AG08395 (cell line): ENCODE measurements around the gene ERMARD.

ENCODE experiments used
- DNase-seq: peaks from one replicate; pipeline ENCODE4 v3.0.0; 2012; ENCODE audit warnings: mixed read lengths, low spot score

Gene ERMARD

GRCh38 chr6:169751242-169752073 lies at the start of gene ERMARD, which contains the start of gene DYNLT2:
ERMARD (plus strand) TSS chr6:169751622; CDS start chr6:169751658, 36 bp downstream.
DYNLT2 (minus strand) TSS chr6:169751572; CDS start chr6:169751458, 114 bp downstream.
- DNase-seq, result peak; percentile 97

- peak; percentile 96 for DNase-seq
Measured at GRCh38 chr6:169701954-169702839, 49.2 kb upstream of the ERMARD start, which contains the start of the genes C6orf120 and WDR27. C6orf120 (plus strand) TSS chr6:169702126; CDS start chr6:169702460, 334 bp downstream. WDR27 (minus strand) TSS chr6:169702029; CDS start chr6:169689005, 13,024 bp downstream.

GRCh38 chr6:169702840-169703246 lies 48.6 kb upstream of the ERMARD start:
- DNase-seq, result no peak

- no peak for DNase-seq
Measured at GRCh38 chr6:169707772-169708171, 43.6 kb upstream of the ERMARD start.

GRCh38 chr6:169709293-169709692 lies 42.1 kb upstream of the ERMARD start:
- no peak for DNase-seq

GRCh38 chr6:169710009-169710408 lies 41.4 kb upstream of the ERMARD start:
- DNase-seq, result no peak

- DNase-seq, result no peak
Measured at GRCh38 chr6:169714178-169714577, 37.2 kb upstream of the ERMARD start.

- no peak for DNase-seq
Measured at GRCh38 chr6:169714595-169714994, 36.8 kb upstream of the ERMARD start.

GRCh38 chr6:169719117-169719516 lies 32.3 kb upstream of the ERMARD start:
- DNase-seq, result no peak

GRCh38 chr6:169720207-169720855 lies 31.1 kb upstream of the ERMARD start:
- DNase-seq, result no peak

GRCh38 chr6:169722362-169723199 lies 28.8 kb upstream of the ERMARD start:
- DNase-seq, result peak; percentile 44

GRCh38 chr6:169723200-169723909 lies 28.1 kb upstream of the ERMARD start:
- DNase-seq, result peak; percentile 50

- peak; percentile 54 for DNase-seq
Measured at GRCh38 chr6:169723991-169724493, 27.4 kb upstream of the ERMARD start.

- DNase-seq, result peak; percentile 49
Measured at GRCh38 chr6:169724494-169725124, 26.8 kb upstream of the ERMARD start, which contains the start of gene PHF10. PHF10 (minus strand) TSS chr6:169724500; CDS start chr6:169723931, 569 bp downstream.

- DNase-seq, result peak; percentile 61
Measured at GRCh38 chr6:169725125-169726048, 26.0 kb upstream of the ERMARD start.

- no peak for DNase-seq
Measured at GRCh38 chr6:169726049-169726400, 25.4 kb upstream of the ERMARD start.

GRCh38 chr6:169726963-169727362 lies 24.5 kb upstream of the ERMARD start:
- DNase-seq, result no peak

- no peak for DNase-seq
Measured at GRCh38 chr6:169729961-169730360, 21.5 kb upstream of the ERMARD start.
